GM12878 (cell line): Measurements from ENCODE around the gene RAB26. TPM values are rescaled to one million over a fixed set of nuclear protein-coding genes. Genes with fewer than 3 reads are reported as not detected.

ENCODE experiments used
- BCL11A ChIP-seq: IDR thresholded peaks from 2 replicates; pipeline ENCODE4 v1.6.1; 2011; ENCODE audit warnings: low read depth, low read length
- CBFB ChIP-seq: IDR thresholded peaks from 2 replicates; pipeline ENCODE4 v1.6.1; 2016; ENCODE audit warnings: antibody characterized with exemption, low read depth
- CEBPB ChIP-seq, 2 experiments: fragments of 150-350 bp in 1 of 2; IDR thresholded peaks; 2 replicates each; pipeline ENCODE4 v1.6.1; 2012 to 2014; ENCODE audit warnings: low read depth in 2 of 2, low read length in 2 of 2, borderline replicate concordance in 1 of 2, inconsistent platforms in 1 of 2
- EGR1 ChIP-seq, 2 experiments: IDR thresholded peaks; 1 replicate in 1 of 2; 2 replicates in 1 of 2; pipeline ENCODE4 v1.6.1; 2011 to 2012; ENCODE audit warnings: low read depth in 2 of 2, low read length in 2 of 2, borderline replicate concordance in 1 of 2, mild to moderate bottlenecking in 1 of 2, moderate library complexity in 1 of 2
- HCFC1 ChIP-seq: fragments of 150-350 bp; IDR thresholded peaks from 2 replicates; pipeline ENCODE4 v1.6.1; 2014; ENCODE audit warnings: low read length
- IKZF2 ChIP-seq, 2 experiments: fragments of 450-650 bp; IDR thresholded peaks; 2 replicates each; pipeline ENCODE4 v1.6.1; 2017; ENCODE audit warnings: mild to moderate bottlenecking in 2 of 2, moderate library complexity in 2 of 2
- MYC ChIP-seq: IDR thresholded peaks from 2 replicates; pipeline ENCODE4 v1.6.1; 2011; ENCODE audit warnings: mild to moderate bottlenecking, low read length, moderate library complexity, inconsistent platforms; ENCODE audit not compliant: insufficient read depth, insufficient replicate concordance, insufficient read length, severe bottlenecking
- NFYB ChIP-seq: IDR thresholded peaks from 2 replicates; pipeline ENCODE4 v1.6.1; 2011; ENCODE audit warnings: low read depth, mild to moderate bottlenecking, low read length, improper control_type of control experiment, moderate library complexity; ENCODE audit not compliant: insufficient read depth
- PAX8 ChIP-seq: fragments of 450-650 bp; IDR thresholded peaks from 2 replicates; pipeline ENCODE4 v1.6.1; 2017; ENCODE audit warnings: mild to moderate bottlenecking, moderate library complexity
- POLR2A ChIP-seq: IDR thresholded peaks from 2 replicates; pipeline ENCODE4 v1.6.1; 2011; ENCODE audit warnings: low read depth, mild to moderate bottlenecking, low read length
- SIX5 ChIP-seq: IDR thresholded peaks from 2 replicates; pipeline ENCODE4 v1.6.1; 2011; ENCODE audit warnings: mild to moderate bottlenecking, low read depth, low read length, moderate library complexity; ENCODE audit not compliant: severe bottlenecking
- SMARCA5 ChIP-seq: fragments of 450-650 bp; IDR thresholded peaks from 2 replicates; pipeline ENCODE4 v1.6.1; 2017; ENCODE audit warnings: mild to moderate bottlenecking
- SP1 ChIP-seq: IDR thresholded peaks from one replicate; pipeline ENCODE4 v1.6.1; 2011; ENCODE audit warnings: low read depth, low read length
- SRF ChIP-seq, 2 experiments: IDR thresholded peaks; 2 replicates each; pipeline ENCODE4 v1.6.1; 2011; ENCODE audit warnings: low read depth in 2 of 2, low read length in 2 of 2, mild to moderate bottlenecking in 1 of 2, moderate library complexity in 1 of 2
- TBL1XR1 ChIP-seq: IDR thresholded peaks from 2 replicates; pipeline ENCODE4 v1.6.1; 2012; ENCODE audit warnings: low read depth, low read length, improper control_type of control experiment
- TCF3 ChIP-seq: IDR thresholded peaks from 2 replicates; pipeline ENCODE4 v1.6.1; 2012; ENCODE audit warnings: low read depth, mild to moderate bottlenecking, low read length, borderline replicate concordance; ENCODE audit not compliant: insufficient read depth
- YBX1 ChIP-seq: fragments of 450-650 bp; IDR thresholded peaks from 2 replicates; pipeline ENCODE4 v1.6.1; 2016; ENCODE audit warnings: antibody characterized with exemption
- polyA plus RNA-seq, 11 experiments: library from polyadenylated mRNA; depleted of rRNA in 4 of 11; unstranded in 6 of 11; stranded (reverse) in 5 of 11; fragments of >200 nt; fragmentation: Nextera tagmentation in 4 of 11; fragmentation: Illumina TruSeq in 1 of 11; extraction: Ambion mirVana in 4 of 11; extraction: Trizol in 1 of 11; gene quantifications; 1 replicate in 1 of 11; 2 replicates in 10 of 11; pipeline versions ENCODE4 v1.2.1 to v1.2.3, GENCODE V29; 2011 to 2016; ENCODE audit warnings: inconsistent platforms in 2 of 11, missing spikeins in 2 of 11, low read depth in 1 of 11
- total RNA-seq, 4 experiments: library from RNA; depleted of rRNA in 3 of 4; stranded (reverse); fragments of >200 nt in 3 of 4; fragmentation: Illumina TruSeq in 1 of 4; extraction: Trizol in 1 of 4; gene quantifications; 2 replicates each; pipeline versions ENCODE4 v1.2.1 to v1.2.3, GENCODE V29; 2013 to 2021
- TF ChIP-seq, protein P1 (sequence below): fragments of 450-650 bp; IDR thresholded peaks from 2 replicates; pipeline ENCODE4 v1.6.1; 2017; ENCODE audit warnings: antibody characterized with exemption, mild to moderate bottlenecking, moderate library complexity
- TF ChIP-seq, protein P2 (sequence below): IDR thresholded peaks from 2 replicates; pipeline ENCODE4 v1.6.1; 2012; ENCODE audit warnings: low read length, inconsistent platforms
- TF ChIP-seq, protein P3 (sequence below): fragments of 450-650 bp; IDR thresholded peaks from 2 replicates; pipeline ENCODE4 v1.6.1; 2018; ENCODE audit warnings: mild to moderate bottlenecking, low read depth, moderate library complexity; ENCODE audit not compliant: partially characterized antibody

RAB26 gene
- total and polyA plus RNA-seq, 10 of the 15 experiments (the other 5 are each of a cell fraction or from before 2014, with no cell fraction given): 0.13 to 4.5 (median 0.33) TPM; not detected in 1

DNA sequence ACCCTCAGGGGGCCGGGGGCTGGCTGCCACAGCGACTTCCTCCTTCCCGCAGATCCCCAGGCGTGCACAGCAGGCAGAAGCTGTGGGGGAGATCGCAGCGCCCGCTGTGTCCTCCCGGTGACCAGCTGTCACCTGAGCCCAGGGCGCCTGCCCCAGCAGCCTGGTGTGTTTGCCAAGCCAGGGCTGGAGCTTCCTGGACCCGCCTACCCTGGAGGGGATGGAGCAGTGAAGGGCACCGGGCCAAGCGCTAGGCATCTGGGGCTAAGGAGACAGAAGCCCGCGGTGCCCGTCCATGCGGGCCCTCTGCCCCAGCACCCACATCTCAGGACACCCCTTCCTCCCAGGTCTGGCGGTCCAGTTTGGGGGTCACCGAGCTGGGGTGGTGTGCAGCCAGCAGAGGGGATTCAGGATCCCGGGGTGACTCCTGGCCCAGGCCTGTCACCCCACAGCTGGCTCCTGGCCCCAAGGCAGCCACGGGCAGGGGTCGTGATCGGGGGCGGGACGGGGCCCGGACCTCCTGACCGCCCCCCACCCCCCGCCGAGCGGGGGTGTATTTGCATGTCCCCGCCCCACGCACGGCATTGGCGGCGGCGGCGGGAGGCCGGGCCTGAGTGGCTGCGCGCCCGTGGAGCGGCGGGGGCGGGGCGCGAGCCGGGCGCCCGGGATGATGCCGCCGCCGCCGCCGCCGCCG lies at the start of gene RAB26 (continued):
- TF ChIP-seq, protein P1, sequence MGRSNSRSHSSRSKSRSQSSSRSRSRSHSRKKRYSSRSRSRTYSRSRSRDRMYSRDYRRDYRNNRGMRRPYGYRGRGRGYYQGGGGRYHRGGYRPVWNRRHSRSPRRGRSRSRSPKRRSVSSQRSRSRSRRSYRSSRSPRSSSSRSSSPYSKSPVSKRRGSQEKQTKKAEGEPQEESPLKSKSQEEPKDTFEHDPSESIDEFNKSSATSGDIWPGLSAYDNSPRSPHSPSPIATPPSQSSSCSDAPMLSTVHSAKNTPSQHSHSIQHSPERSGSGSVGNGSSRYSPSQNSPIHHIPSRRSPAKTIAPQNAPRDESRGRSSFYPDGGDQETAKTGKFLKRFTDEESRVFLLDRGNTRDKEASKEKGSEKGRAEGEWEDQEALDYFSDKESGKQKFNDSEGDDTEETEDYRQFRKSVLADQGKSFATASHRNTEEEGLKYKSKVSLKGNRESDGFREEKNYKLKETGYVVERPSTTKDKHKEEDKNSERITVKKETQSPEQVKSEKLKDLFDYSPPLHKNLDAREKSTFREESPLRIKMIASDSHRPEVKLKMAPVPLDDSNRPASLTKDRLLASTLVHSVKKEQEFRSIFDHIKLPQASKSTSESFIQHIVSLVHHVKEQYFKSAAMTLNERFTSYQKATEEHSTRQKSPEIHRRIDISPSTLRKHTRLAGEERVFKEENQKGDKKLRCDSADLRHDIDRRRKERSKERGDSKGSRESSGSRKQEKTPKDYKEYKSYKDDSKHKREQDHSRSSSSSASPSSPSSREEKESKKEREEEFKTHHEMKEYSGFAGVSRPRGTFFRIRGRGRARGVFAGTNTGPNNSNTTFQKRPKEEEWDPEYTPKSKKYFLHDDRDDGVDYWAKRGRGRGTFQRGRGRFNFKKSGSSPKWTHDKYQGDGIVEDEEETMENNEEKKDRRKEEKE: no peak
- no peak for TF ChIP-seq PAX8
- TF ChIP-seq IKZF2 (IDR thresholded peaks at IDR 0.05): no peak
- TF ChIP-seq POLR2A: no peak
- no peak for TF ChIP-seq SMARCA5
- TF ChIP-seq YBX1: no peak
- no peak for TF ChIP-seq TCF3
- TF ChIP-seq NFYB: 0 out of 2 replicates have a peak, but pooled peaks have one; percentile 23
- no peak for TF ChIP-seq CBFB
- no peak for TF ChIP-seq CEBPB (IDR thresholded peaks at IDR 0.05; ENCODE audit: borderline replicate concordance in 1 of 2, low read depth in 2 of 2, low read length in 2 of 2)
- TF ChIP-seq, protein P2, sequence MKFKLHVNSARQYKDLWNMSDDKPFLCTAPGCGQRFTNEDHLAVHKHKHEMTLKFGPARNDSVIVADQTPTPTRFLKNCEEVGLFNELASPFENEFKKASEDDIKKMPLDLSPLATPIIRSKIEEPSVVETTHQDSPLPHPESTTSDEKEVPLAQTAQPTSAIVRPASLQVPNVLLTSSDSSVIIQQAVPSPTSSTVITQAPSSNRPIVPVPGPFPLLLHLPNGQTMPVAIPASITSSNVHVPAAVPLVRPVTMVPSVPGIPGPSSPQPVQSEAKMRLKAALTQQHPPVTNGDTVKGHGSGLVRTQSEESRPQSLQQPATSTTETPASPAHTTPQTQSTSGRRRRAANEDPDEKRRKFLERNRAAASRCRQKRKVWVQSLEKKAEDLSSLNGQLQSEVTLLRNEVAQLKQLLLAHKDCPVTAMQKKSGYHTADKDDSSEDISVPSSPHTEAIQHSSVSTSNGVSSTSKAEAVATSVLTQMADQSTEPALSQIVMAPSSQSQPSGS: no peak
- TF ChIP-seq TBL1XR1: no peak
- no peak for TF ChIP-seq SRF (IDR thresholded peaks at IDR 0.05; ENCODE audit: low read depth in 2 of 2, low read length in 2 of 2)
- TF ChIP-seq BCL11A: no peak
- no peak for TF ChIP-seq MYC
- TF ChIP-seq, protein P3, sequence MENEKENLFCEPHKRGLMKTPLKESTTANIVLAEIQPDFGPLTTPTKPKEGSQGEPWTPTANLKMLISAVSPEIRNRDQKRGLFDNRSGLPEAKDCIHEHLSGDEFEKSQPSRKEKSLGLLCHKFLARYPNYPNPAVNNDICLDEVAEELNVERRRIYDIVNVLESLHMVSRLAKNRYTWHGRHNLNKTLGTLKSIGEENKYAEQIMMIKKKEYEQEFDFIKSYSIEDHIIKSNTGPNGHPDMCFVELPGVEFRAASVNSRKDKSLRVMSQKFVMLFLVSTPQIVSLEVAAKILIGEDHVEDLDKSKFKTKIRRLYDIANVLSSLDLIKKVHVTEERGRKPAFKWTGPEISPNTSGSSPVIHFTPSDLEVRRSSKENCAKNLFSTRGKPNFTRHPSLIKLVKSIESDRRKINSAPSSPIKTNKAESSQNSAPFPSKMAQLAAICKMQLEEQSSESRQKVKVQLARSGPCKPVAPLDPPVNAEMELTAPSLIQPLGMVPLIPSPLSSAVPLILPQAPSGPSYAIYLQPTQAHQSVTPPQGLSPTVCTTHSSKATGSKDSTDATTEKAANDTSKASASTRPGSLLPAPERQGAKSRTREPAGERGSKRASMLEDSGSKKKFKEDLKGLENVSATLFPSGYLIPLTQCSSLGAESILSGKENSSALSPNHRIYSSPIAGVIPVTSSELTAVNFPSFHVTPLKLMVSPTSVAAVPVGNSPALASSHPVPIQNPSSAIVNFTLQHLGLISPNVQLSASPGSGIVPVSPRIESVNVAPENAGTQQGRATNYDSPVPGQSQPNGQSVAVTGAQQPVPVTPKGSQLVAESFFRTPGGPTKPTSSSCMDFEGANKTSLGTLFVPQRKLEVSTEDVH: no peak
- TF ChIP-seq HCFC1: no peak
- TF ChIP-seq SIX5: no peak
- peak in 1 of 2 experiments; percentile 65; a peak in 1 of 3 replicates for TF ChIP-seq EGR1 (IDR thresholded peaks at IDR 0.05; ENCODE audit: borderline replicate concordance in 1 of 2, low read depth in 2 of 2, low read length in 2 of 2)
- peak; percentile 10 for TF ChIP-seq SP1
